ENCODE measurements around the gene SLC39A9.

DNA sequence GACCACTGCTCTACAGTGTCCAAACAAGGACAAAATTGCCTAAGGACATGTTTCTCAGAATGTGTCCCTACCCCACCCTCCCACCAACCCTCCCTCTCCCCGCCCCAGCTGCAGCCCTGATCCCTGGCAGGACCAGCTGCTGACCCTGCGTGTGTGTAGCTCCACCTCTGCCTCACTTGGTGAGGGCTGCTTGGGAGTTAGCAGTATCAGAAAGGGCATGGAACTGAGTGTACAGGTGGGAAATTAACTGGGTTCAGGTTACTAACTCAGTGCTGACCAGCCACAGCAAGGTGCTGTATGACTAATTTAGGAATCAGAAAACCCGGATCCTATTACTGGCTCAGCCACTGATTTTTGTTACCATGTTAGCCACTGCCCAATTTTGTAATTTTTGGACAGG is 74.8 kb downstream of the SLC39A9 start:
- TF ChIP-seq, protein P1, sequence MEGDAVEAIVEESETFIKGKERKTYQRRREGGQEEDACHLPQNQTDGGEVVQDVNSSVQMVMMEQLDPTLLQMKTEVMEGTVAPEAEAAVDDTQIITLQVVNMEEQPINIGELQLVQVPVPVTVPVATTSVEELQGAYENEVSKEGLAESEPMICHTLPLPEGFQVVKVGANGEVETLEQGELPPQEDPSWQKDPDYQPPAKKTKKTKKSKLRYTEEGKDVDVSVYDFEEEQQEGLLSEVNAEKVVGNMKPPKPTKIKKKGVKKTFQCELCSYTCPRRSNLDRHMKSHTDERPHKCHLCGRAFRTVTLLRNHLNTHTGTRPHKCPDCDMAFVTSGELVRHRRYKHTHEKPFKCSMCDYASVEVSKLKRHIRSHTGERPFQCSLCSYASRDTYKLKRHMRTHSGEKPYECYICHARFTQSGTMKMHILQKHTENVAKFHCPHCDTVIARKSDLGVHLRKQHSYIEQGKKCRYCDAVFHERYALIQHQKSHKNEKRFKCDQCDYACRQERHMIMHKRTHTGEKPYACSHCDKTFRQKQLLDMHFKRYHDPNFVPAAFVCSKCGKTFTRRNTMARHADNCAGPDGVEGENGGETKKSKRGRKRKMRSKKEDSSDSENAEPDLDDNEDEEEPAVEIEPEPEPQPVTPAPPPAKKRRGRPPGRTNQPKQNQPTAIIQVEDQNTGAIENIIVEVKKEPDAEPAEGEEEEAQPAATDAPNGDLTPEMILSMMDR (IDR thresholded peaks at IDR 0.05) = no peak
- TF ChIP-seq POLR2AphosphoS5 (IDR thresholded peaks at IDR 0.05) (no peak), EP300 (IDR thresholded peaks at IDR 0.05) (no peak), POLR2A (IDR thresholded peaks at IDR 0.05) (no peak)
